GM19455 (cell line): ENCODE measurements around the gene MRPL37.

ENCODE experiments used
- ATAC-seq: cut with Tn5 transposase; IDR thresholded peaks from one replicate; pipeline ENCODE4 v1.9.1; 2021; ENCODE audit not compliant: unreplicated experiment

Gene MRPL37

GRCh38 chr1:54239631-54240031, 39.7 kb downstream of the MRPL37 start:
- no peak for ATAC-seq

- ATAC-seq, result no peak
These were observed 40.9 kb downstream of the MRPL37 start for GRCh38 chr1:54240741-54241335.

GRCh38 chr1:54241364-54241763, 41.4 kb downstream of the MRPL37 start:
- no peak for ATAC-seq

- ATAC-seq, result no peak
These were observed 43.1 kb downstream of the MRPL37 start for GRCh38 chr1:54243022-54243421.

- ATAC-seq, result no peak
These were observed 44.7 kb downstream of the MRPL37 start for GRCh38 chr1:54244655-54245054.

- ATAC-seq, result no peak
These were observed 45.5 kb downstream of the MRPL37 start for GRCh38 chr1:54245501-54245900.

GRCh38 chr1:54246116-54246721, 46.3 kb downstream of the MRPL37 start:
- no peak for ATAC-seq

- ATAC-seq, result no peak
These were observed 48.0 kb downstream of the MRPL37 start for GRCh38 chr1:54247863-54248515.

GRCh38 chr1:54248966-54249365, 49.0 kb downstream of the MRPL37 start:
- no peak for ATAC-seq

- ATAC-seq, result no peak
These were observed 50.0 kb downstream of the MRPL37 start for GRCh38 chr1:54249819-54250435.

GRCh38 chr1:54250670-54251069, 50.7 kb downstream of the MRPL37 start:
- ATAC-seq, result no peak

GRCh38 chr1:54252371-54252936, 52.5 kb downstream of the MRPL37 start:
- no peak for ATAC-seq

GRCh38 chr1:54253480-54253879, 53.5 kb downstream of the MRPL37 start:
- no peak for ATAC-seq

GRCh38 chr1:54254055-54254454, 54.1 kb downstream of the MRPL37 start:
- ATAC-seq, result no peak

GRCh38 chr1:54255026-54255702, 55.2 kb downstream of the MRPL37 start:
- no peak for ATAC-seq

GRCh38 chr1:54256522-54257345, 56.8 kb downstream of the MRPL37 start:
- no peak for ATAC-seq

GRCh38 chr1:54257346-54257620, 57.3 kb downstream of the MRPL37 start:
- no peak for ATAC-seq

GRCh38 chr1:54257876-54258275, 57.9 kb downstream of the MRPL37 start:
- ATAC-seq, result no peak

- no peak for ATAC-seq
These were observed 59.7 kb downstream of the MRPL37 start for GRCh38 chr1:54259546-54260140.

- no peak for ATAC-seq
These were observed 60.8 kb downstream of the MRPL37 start for GRCh38 chr1:54260810-54261209.
